HT-29 (cell line): ENCODE results near the gene GYPB. TPM values are rescaled to one million over a fixed set of nuclear protein-coding genes. Genes with fewer than 3 reads are reported as not detected.
A peak's percentile ranks its signal among the peaks of the same experiment; 100 is the strongest.
"Not testable (repeated sequence)": the region's sequence is repeated elsewhere in the genome, so short reads cannot be mapped to it uniquely, and the experiment has no call there.

Experiments
- DNase-seq: peaks from one replicate; pipeline ENCODE4 v3.0.0-alpha.2; 2015; ENCODE audit warnings: low spot score
- total RNA-seq: library from RNA; depleted of rRNA; stranded (reverse); fragments of >200 nt; shearing (Covaris generic); gene quantifications from 2 replicates; pipeline ENCODE4 v1.2.3, GENCODE V29; 2014; rRNA removed

Gene GYPB
- total RNA-seq = not detected in 2 replicates

GRCh38 chr4:144019277-144019676 lies at the start of gene GYPB:
GYPB (minus strand) TSS chr4:144019380; CDS start chr4:144019287, 93 bp downstream.
- DNase-seq = not testable (repeated sequence)

DNA sequence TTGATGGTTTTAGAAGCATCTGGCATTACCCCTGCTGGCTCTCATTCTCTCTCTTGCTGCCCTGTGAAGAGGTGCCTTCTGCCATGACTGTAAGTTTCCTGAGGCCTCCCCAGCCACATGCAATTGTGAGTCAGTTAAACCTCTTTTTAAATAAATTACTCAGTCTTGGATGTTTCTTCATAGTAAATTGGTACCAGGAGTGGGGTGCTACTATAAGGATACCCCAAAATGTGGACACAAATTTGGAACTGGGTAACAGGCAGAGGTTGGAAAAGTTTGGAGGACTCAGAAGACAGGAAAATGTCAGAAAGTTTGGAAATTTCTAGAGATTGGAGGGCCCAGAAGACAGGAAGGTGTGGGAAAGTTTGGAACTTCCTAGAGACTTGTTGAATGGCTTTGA lies 42.4 kb upstream of the GYPB start:
- DNase-seq = not testable (repeated sequence)

DNA sequence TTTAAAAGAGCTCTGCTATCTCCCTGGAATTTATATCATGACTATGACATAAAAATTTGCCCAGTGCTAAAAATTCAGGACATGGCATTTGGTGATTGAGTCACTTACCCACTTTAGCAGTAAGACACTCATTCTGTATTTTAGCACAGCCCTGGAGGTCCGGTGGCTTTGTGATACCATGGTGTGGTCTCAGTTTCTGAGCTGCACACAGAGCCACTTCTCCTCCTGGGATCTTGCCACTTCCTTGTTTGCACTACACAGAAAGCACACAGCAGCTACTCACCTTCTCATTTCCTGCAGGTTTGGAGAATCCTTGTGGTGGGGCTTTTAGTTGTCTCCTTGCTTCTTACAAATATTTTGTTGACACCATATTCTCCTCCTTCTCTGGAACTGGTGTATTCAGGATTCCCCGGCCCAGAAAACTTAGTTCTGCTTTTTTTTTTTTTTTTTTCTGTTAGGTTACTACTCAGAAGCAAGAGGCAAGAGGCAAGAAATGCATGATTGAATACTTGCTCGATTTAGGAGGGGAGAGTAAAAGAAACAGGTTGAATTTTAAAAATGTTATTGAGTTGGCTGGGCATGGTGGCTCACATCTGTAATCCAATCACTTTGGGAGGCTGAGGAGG lies 41.2 kb upstream of the GYPB start:
- not testable (repeated sequence) for DNase-seq

GRCh38 chr4:144056800-144057199 lies 37.6 kb upstream of the GYPB start:
- DNase-seq = no peak

- not testable (repeated sequence) for DNase-seq
Measured at GRCh38 chr4:144055336-144055735, 36.2 kb upstream of the GYPB start.

GRCh38 chr4:144051494-144051893 lies 32.3 kb upstream of the GYPB start:
- not testable (repeated sequence) for DNase-seq

- DNase-seq = not testable (repeated sequence)
Measured at GRCh38 chr4:144050631-144051030, 31.5 kb upstream of the GYPB start.

DNA sequence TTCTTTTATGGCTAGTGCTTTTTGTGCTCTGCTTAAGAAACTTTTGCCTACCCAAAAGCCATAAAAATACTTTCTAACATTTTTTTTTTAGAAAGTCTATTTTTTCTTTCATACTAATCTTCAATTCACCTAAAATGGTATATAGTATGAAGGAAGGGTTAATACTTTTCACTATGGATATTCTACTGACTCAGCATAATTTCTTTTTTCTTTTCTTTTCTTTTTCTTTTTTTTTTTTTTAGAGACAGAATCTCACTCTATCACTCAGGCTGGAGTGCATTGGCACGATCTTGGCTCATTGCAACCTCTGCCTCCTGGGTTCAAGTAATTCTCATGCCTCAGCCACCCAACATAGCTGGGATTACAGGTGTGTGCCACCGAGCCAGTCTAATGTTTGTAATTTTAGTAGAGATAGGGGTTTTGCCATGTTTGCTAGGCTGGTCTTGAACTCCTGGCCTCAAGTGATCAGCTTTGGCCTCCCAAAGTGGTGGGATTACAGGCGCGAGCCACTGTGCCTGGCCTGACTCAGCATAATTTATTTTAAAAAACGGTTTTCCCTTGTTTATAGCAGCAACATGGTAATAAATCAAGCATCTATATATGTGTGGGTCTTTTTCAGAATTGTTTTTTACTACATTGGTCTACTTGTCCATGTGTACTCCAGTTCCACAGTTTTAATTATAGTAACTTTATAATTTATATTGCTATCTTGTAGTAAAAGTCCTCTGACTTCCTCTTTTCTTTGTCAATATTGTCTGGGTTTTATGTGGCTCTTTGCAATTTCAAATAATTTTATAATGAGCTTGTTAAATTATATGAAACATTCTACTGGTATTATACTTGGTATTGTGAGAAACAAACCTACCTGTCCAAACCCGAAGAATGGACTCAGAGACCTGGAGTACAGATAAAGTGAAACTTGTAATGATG lies 30.6 kb upstream of the GYPB start:
- not testable (repeated sequence) for DNase-seq

GRCh38 chr4:144044936-144045335 lies 25.8 kb upstream of the GYPB start:
- not testable (repeated sequence) for DNase-seq

- DNase-seq = not testable (repeated sequence)
Measured at GRCh38 chr4:144032580-144032979, 13.4 kb upstream of the GYPB start.

GRCh38 chr4:144031875-144032274 lies 12.7 kb upstream of the GYPB start:
- not testable (repeated sequence) for DNase-seq

- DNase-seq = not testable (repeated sequence)
Measured at GRCh38 chr4:144031369-144031768, 12.2 kb upstream of the GYPB start.

DNA sequence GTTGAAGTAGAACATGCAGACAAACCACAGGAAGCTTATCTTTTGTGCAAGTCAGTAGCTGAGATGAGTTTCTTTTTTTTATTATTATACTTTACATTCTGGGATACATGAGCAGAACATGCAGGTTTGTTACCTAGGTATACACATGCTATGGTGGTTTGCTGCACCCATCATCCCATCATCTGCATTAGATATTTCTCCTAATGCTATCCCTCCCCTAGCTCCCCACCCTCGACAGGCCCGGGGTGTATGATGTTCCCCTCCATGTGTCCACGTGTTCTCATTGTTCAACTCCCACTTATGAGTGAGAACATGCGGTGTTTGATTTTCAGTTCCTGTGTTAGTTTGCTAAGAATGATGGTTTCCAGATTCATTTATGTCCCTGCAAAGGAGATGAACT lies 11.5 kb upstream of the GYPB start:
- DNase-seq = not testable (repeated sequence)

GRCh38 chr4:144026682-144027081 lies 7.5 kb upstream of the GYPB start:
- not testable (repeated sequence) for DNase-seq

DNA sequence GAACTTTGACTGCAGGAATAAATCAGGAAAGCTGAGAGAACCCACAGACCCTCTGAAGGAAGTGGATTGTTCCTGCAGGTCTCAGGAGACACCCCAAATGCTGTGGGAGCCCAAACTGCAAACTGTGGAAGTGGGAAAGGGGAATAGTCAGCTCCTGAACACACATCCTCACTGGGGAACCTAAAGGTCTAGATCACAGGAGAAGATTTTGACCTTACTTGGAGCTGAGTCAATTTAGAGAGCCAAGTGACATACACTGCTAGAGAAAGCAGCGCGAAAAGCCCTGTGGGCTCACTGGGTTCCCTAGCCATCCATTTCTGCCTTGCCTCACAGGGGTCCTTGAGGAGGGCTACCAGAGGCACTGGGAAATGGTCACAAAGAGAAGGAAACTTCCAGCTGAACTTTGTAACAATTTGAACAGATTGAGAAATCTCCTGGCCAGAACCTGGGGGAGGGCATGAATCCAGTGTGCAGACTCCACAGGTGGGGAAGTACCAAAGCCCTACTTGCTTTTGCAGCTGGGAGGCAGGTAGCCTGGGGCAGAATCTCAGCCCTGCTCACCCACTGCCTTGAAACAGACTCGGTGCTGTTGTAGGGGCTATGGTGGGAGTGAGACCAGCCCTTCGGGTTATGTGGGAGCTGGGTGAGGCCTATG lies 5.3 kb upstream of the GYPB start:
- not testable (repeated sequence) for DNase-seq

- not testable (repeated sequence) for DNase-seq
Measured at GRCh38 chr4:144022772-144023400, 3.7 kb upstream of the GYPB start.

GRCh38 chr4:144021336-144021990 lies 2.3 kb upstream of the GYPB start:
- peak; percentile 25 for DNase-seq

GRCh38 chr4:144018223-144019000 lies 768 bp downstream of the GYPB start:
- DNase-seq = not testable (repeated sequence)

DNA sequence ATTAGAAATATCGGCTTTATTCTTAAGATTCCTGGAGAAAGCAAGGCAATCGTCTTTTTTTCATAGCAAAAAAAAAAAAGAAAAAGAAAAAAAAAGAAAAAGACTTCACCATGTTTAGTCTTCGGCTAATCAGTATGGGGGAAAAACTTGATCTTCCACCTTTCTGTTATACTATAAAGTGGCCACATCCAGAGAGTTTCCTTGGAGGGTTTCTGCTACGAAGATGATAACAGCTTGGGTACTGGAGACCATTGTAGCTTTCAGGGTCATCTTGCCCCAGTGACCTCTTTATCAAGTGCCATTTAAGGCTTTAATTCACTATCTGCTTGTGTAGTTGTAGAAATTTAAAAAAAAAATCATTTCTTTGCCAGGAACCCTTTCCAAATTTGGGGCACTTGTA lies 1.9 kb downstream of the GYPB start:
- not testable (repeated sequence) for DNase-seq

DNA sequence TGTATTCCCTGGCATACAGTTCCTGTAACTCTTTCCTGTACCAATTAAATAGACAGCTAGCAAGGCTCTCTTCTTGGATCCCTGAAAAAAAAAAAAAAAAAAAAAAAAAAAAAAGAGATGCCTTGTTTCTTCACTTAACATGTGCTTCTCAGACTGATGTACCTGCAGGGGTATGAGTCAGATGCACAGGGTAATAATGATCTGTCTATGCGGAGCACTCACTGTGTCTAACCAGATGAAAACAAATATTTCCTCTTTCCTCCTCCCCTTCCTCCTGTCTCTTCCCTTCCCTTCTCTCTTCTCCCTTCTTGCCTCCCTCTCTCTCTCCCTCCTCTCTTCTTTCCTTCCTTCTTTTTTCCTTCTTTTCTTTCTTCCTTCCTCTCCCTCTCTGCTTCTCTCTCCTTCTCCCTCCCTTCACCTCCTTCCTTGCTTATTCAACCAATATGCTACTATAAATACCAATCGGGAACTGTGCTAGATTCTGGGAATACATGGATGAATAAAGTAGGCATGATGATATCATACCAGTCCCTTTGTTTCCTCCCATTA lies 3.0 kb downstream of the GYPB start:
- not testable (repeated sequence) for DNase-seq
